Upper lobe of left lung (tissue), 4 donors: Measurements from ENCODE around the gene PRDM13.

ENCODE experiments used
- POLR2A ChIP-seq, 4 donors: fragments of 450-650 bp; IDR thresholded peaks; one replicate each; pipeline ENCODE4 v1.5.1; 2016 to 2017; ENCODE audit warnings: antibody characterized with exemption in 4 of 4, mild to moderate bottlenecking in 2 of 4
- POLR2AphosphoS5 ChIP-seq, 2 donors: sonication (generic); formaldehyde crosslinking; IDR thresholded peaks; one replicate each; pipeline ENCODE4 v1.5.1; 2017; ENCODE audit warnings: antibody characterized with exemption in 2 of 2
- TF ChIP-seq, protein P1 (sequence below), 6 experiments: fragments of 450-650 bp in 4 of 6; fragments of 200-600 bp in 2 of 6; sonication (generic) in 2 of 6; IDR thresholded peaks; one replicate each; pipeline ENCODE4 v1.5.1; 2016 to 2019; ENCODE audit warnings: antibody characterized with exemption in 6 of 6

GRCh38 chr6:99605074-99605734 lies 1.4 kb upstream of the PRDM13 start:
- TF ChIP-seq, protein P1, sequence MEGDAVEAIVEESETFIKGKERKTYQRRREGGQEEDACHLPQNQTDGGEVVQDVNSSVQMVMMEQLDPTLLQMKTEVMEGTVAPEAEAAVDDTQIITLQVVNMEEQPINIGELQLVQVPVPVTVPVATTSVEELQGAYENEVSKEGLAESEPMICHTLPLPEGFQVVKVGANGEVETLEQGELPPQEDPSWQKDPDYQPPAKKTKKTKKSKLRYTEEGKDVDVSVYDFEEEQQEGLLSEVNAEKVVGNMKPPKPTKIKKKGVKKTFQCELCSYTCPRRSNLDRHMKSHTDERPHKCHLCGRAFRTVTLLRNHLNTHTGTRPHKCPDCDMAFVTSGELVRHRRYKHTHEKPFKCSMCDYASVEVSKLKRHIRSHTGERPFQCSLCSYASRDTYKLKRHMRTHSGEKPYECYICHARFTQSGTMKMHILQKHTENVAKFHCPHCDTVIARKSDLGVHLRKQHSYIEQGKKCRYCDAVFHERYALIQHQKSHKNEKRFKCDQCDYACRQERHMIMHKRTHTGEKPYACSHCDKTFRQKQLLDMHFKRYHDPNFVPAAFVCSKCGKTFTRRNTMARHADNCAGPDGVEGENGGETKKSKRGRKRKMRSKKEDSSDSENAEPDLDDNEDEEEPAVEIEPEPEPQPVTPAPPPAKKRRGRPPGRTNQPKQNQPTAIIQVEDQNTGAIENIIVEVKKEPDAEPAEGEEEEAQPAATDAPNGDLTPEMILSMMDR (IDR thresholded peaks at IDR 0.05) = no peak
- TF ChIP-seq POLR2AphosphoS5 (IDR thresholded peaks at IDR 0.05) (no peak), POLR2A (IDR thresholded peaks at IDR 0.05) (no peak)
